HepG2 (cell line): ENCODE data around the gene CYP2A6. TPM values are rescaled to one million over a fixed set of nuclear protein-coding genes. Genes with fewer than 3 reads are reported as not detected.

Experiments
- ARID4A ChIP-seq: sonication (generic); formaldehyde crosslinking; IDR thresholded peaks from 2 replicates; pipeline ENCODE4 v1.5.0; 2020; ENCODE audit warnings: mild to moderate bottlenecking, missing genetic modification reagents, borderline replicate concordance
- MAZ ChIP-seq, 2 experiments: sonication (generic) in 1 of 2; formaldehyde crosslinking in 1 of 2; IDR thresholded peaks; 2 replicates each; pipeline versions ENCODE4 v1.5.0 to v1.6.1; 2012 to 2020; ENCODE audit warnings: low read depth in 2 of 2, mild to moderate bottlenecking in 2 of 2, borderline replicate concordance in 1 of 2, improper control_type of control experiment in 1 of 2, low read length in 1 of 2, missing genetic modification reagents in 1 of 2, moderate library complexity in 1 of 2
- PATZ1 ChIP-seq: sonication (generic); formaldehyde crosslinking; IDR thresholded peaks from 2 replicates; pipeline ENCODE4 v1.4.0; 2020; ENCODE audit warnings: missing genetic modification reagents
- RAD21 ChIP-seq: fragments of 450-650 bp; formaldehyde crosslinking; IDR thresholded peaks from 2 replicates; pipeline ENCODE4 v1.5.0; 2020; ENCODE audit warnings: mild to moderate bottlenecking
- RFX1 ChIP-seq: fragments of 450-650 bp; IDR thresholded peaks from 2 replicates; pipeline ENCODE4 v1.6.1; 2017
- ZBTB33 ChIP-seq: sonication (generic); formaldehyde crosslinking; IDR thresholded peaks from 2 replicates; pipeline ENCODE4 v1.4.0; 2020; ENCODE audit warnings: missing genetic modification reagents
- ZBTB38 ChIP-seq: sonication (generic); formaldehyde crosslinking; IDR thresholded peaks from 2 replicates; pipeline ENCODE4 v1.5.1; 2020; ENCODE audit warnings: mild to moderate bottlenecking, missing genetic modification reagents
- ZFP91 ChIP-seq: sonication (generic); formaldehyde crosslinking; IDR thresholded peaks from 2 replicates; pipeline ENCODE4 v1.9.0; 2022; ENCODE audit warnings: missing genetic modification reagents, mild to moderate bottlenecking, borderline replicate concordance
- ZNF687 ChIP-seq: sonication (generic); formaldehyde crosslinking; IDR thresholded peaks from 2 replicates; pipeline ENCODE4 v1.5.1; 2020; ENCODE audit warnings: mild to moderate bottlenecking, missing genetic modification reagents, moderate library complexity
- polyA plus RNA-seq, 8 experiments: library from polyadenylated mRNA; depleted of rRNA in 3 of 8; stranded (reverse) in 7 of 8; unstranded in 1 of 8; fragments of >200 nt; fragmentation: Illumina TruSeq in 4 of 8; extraction: Trizol in 4 of 8; gene quantifications; 2 replicates each; pipeline versions ENCODE4 v1.2.1 to v1.2.3, GENCODE V29; 2011 to 2016; ENCODE audit warnings: low read depth in 4 of 8, missing spikeins in 1 of 8, mixed read lengths in 1 of 8; ENCODE audit not compliant: insufficient read depth in 1 of 8
- total RNA-seq, 5 experiments: library from RNA; depleted of rRNA; stranded (reverse); fragments of >200 nt; fragmentation: Illumina TruSeq; extraction: Trizol; gene quantifications; 2 replicates each; pipeline ENCODE4 v1.2.3, GENCODE V29; 2016; ENCODE audit warnings: low read depth in 1 of 5

CYP2A6 gene
- total and polyA plus RNA-seq, 2 of the 13 experiments (the other 11 are each of a cell fraction or from before 2014, with no cell fraction given): not detected

- TF ChIP-seq ZNF687 (CRISPR knock-in tag): peak; percentile 60
- peak; percentile 78 for TF ChIP-seq ZBTB38 (CRISPR knock-in tag)
- TF ChIP-seq ARID4A (CRISPR knock-in tag): peak; percentile 54; the same call in 1 of the 2 replicates
- TF ChIP-seq RFX1: peak; percentile 34; the same call in 1 of the 2 replicates
- 0 out of 2 replicates have a peak, but pooled peaks have one; percentile 23 for TF ChIP-seq PATZ1 (CRISPR knock-in tag)
- peak; percentile 74 for TF ChIP-seq RAD21
- peak; percentile 49; the same call in 1 of the 2 replicates for TF ChIP-seq ZFP91 (CRISPR knock-in tag)
- TF ChIP-seq MAZ (IDR thresholded peaks at IDR 0.05; ENCODE audit: borderline replicate concordance, low read depth, low read length): peak; percentile 76
- TF ChIP-seq MAZ (CRISPR knock-in tag; IDR thresholded peaks at IDR 0.05; ENCODE audit: low read depth): peak; percentile 63; the same call in 1 of the 2 replicates
- peak; percentile 99 for TF ChIP-seq ZBTB33 (CRISPR knock-in tag)
These were observed 43.7 kb downstream of the CYP2A6 start (continued) for GRCh38 chr19:40806423-40807146.
